ENCODE results near the gene DHH. TPM values are rescaled to one million over a fixed set of nuclear protein-coding genes. Genes with fewer than 3 reads are reported as not detected.

The DHH gene
- total RNA-seq, 1 experiment from 2014 or later: not detected

DNA sequence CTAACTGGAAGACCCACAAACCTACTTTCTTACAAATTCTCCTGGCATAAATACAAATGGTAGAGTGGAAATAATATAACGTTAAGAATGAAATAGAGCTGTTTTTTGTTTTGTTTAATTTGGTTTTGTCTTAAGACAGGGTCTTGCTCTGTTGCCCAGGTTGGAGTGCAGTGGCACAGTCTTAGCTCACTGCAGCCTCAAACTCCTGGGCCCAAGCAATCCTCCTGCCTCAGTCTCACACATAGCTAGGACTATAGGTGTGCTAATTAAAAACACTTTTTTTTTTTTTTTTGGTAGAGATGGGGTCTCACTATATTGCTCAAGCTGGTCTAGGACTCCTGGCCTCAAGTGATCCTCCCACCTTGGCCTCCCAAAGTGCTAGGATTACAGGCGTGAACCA, 4.1 kb upstream of the DHH start:
- Mint-ChIP-seq H3K27me3 (ENCODE audit: insufficient read depth, unreplicated experiment) (no peaks in the 10 kb centered on the region), H3K27ac (ENCODE audit: low read depth, unreplicated experiment) (no peak overlapping the region), H3K4me3 (ENCODE audit: unreplicated experiment) (no peak overlapping the region), H3K9me3 (ENCODE audit: unreplicated experiment) (no peaks in the 10 kb centered on the region), H3K36me3 (ENCODE audit: insufficient read depth, unreplicated experiment) (peaks cover 28% of the 10 kb centered on the region), H3K4me1 (ENCODE audit: insufficient read depth, unreplicated experiment) (peaks cover 5% of the 10 kb centered on the region)
- no TSS peak for BruUV-seq (replicated peaks)
- TF ChIP-seq, protein P1, sequence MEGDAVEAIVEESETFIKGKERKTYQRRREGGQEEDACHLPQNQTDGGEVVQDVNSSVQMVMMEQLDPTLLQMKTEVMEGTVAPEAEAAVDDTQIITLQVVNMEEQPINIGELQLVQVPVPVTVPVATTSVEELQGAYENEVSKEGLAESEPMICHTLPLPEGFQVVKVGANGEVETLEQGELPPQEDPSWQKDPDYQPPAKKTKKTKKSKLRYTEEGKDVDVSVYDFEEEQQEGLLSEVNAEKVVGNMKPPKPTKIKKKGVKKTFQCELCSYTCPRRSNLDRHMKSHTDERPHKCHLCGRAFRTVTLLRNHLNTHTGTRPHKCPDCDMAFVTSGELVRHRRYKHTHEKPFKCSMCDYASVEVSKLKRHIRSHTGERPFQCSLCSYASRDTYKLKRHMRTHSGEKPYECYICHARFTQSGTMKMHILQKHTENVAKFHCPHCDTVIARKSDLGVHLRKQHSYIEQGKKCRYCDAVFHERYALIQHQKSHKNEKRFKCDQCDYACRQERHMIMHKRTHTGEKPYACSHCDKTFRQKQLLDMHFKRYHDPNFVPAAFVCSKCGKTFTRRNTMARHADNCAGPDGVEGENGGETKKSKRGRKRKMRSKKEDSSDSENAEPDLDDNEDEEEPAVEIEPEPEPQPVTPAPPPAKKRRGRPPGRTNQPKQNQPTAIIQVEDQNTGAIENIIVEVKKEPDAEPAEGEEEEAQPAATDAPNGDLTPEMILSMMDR (IDR thresholded peaks at IDR 0.05; ENCODE audit: unreplicated experiment): no peak
- POLR2A ChIA-PET: interaction anchor here (0.7 to 3.2 kb wide), 4 partner anchors 11 to 91 kb away, joined by 3 to 25 read pairs (median 4); partner anchors contain the start of gene LMBR1L
- DNase-seq (ENCODE audit: unreplicated experiment): no peak
- CTCF ChIA-PET: interaction anchor here (0.6 to 6.8 kb wide), 19 partner anchors 10 to 283 kb away, joined by 3 to 99 read pairs (median 5); partner anchors contain the start of genes LMBR1L and TUBA1B
- intact Hi-C loops (cut with micrococcal nuclease): loop anchor here (2.0 kb wide), 1 partner anchor 34 kb away; no protein-coding TSS in a partner anchor

DNA sequence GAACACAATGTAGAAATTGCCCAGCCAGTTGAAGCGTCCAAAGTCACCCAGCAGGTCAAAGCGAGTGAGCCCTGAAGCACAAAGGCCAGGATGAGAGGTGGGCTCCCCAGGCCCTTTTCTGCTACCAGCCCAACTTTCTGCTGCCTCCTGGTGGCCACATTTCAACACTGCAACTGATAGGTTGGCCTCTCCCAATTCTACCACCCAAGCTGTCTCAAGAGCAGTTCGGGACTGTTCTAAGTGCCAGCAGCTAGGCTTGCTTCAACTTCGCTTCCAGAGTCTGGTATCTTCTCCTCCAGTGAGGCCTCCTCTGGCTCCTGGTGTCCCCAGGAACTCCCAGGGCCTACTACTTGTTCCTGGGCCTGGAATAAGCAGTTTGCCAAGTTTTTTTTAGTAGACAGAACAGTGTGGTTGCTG, 3.4 kb upstream of the DHH start:
- DNase-seq (ENCODE audit: unreplicated experiment): peak; percentile 61
- H3K27ac Mint-ChIP-seq (ENCODE audit: low read depth, unreplicated experiment): no peak overlapping the region
- intact Hi-C loops (cut with micrococcal nuclease): loop anchor here (2.0 kb wide), 1 partner anchor 33 kb away; no protein-coding TSS in a partner anchor
- no peaks in the 10 kb centered on the region for H3K27me3 Mint-ChIP-seq (ENCODE audit: insufficient read depth, unreplicated experiment)
- no TSS peak for BruUV-seq (replicated peaks)
- CTCF ChIA-PET: interaction anchor here (0.6 to 6.8 kb wide), 17 partner anchors 10 to 773 kb away, joined by 3 to 99 read pairs (median 5); partner anchors contain the start of genes LMBR1L and TUBA1B
- no peak overlapping the region for H3K4me3 Mint-ChIP-seq (ENCODE audit: unreplicated experiment)
- H3K36me3 Mint-ChIP-seq (ENCODE audit: insufficient read depth, unreplicated experiment): peaks cover 28% of the 10 kb centered on the region
- POLR2A ChIA-PET: interaction anchor here (0.5 to 3.2 kb wide), 5 partner anchors 11 to 1388 kb away, joined by 3 to 25 read pairs (median 4); partner anchors contain the start of gene LMBR1L
- H3K9me3 Mint-ChIP-seq (ENCODE audit: unreplicated experiment): no peaks in the 10 kb centered on the region
- peaks cover 5% of the 10 kb centered on the region for H3K4me1 Mint-ChIP-seq (ENCODE audit: insufficient read depth, unreplicated experiment)
- TF ChIP-seq, protein P1 (IDR thresholded peaks at IDR 0.05; ENCODE audit: unreplicated experiment): peak; percentile 51

DNA sequence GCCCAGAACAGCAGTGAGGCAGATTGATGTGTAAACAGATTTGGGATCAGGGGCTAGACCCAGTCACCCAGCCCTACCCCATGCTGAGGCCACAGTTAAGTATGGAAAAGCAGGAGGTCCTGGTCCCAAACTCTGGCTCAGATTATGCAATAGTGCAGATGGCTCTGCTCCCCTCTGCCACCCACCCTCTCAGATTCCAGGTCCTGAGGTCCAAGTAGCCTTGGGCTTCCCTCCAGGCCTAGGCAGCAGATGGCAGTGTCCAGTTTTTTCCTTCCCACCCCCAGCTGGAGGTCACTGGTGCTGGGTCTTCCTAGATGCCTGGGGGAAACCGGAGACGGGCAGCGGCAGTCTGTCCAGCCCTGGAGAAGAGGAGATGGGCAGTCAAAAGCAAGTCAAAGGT, 2.8 kb upstream of the DHH start:
- no peaks in the 10 kb centered on the region for H3K27me3 Mint-ChIP-seq (ENCODE audit: insufficient read depth, unreplicated experiment)
- H3K36me3 Mint-ChIP-seq (ENCODE audit: insufficient read depth, unreplicated experiment): peaks cover 28% of the 10 kb centered on the region
- intact Hi-C loops (cut with micrococcal nuclease): no loop called here
- no TSS peak for BruUV-seq (replicated peaks)
- TF ChIP-seq, protein P1 (IDR thresholded peaks at IDR 0.05; ENCODE audit: unreplicated experiment): no peak
- DNase-seq (ENCODE audit: unreplicated experiment): no peak
- H3K9me3 Mint-ChIP-seq (ENCODE audit: unreplicated experiment): no peaks in the 10 kb centered on the region
- H3K4me3 Mint-ChIP-seq (ENCODE audit: unreplicated experiment): no peak overlapping the region
- POLR2A ChIA-PET: interaction anchor here (0.5 to 1.3 kb wide), 2 partner anchors 11 to 33 kb away, joined by 4 to 5 read pairs; no protein-coding TSS in a partner anchor
- H3K27ac Mint-ChIP-seq (ENCODE audit: low read depth, unreplicated experiment): no peak overlapping the region
- CTCF ChIA-PET: interaction anchor here (0.7 to 6.8 kb wide), 8 partner anchors 10 to 774 kb away, joined by 3 to 99 read pairs (median 5); partner anchors contain the start of gene LMBR1L
- H3K4me1 Mint-ChIP-seq (ENCODE audit: insufficient read depth, unreplicated experiment): peaks cover 5% of the 10 kb centered on the region

DNA sequence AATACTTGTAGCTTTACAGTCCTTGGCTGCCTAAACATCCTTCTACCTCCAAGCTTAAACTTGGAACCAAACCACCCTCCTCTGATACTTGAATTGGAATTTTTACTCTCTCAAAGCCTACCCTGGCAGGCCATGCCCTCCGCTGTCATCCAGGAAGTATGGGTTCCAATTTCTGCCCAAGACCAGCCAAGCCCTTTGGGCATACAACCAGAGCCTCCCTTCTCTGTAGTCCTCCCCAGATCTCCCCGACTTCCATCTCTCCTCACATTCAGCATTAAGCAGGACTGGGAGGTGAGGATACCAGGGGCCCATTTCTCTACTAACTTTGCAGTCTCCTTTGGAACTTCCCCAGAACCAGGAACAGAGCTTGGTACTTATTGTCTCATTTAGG, 369 bp upstream of the DHH start:
- CTCF ChIA-PET: interaction anchor here (0.7 to 1.7 kb wide), 6 partner anchors 9 to 57 kb away, joined by 3 to 5 read pairs (median 3); no protein-coding TSS in a partner anchor
- DNase-seq (ENCODE audit: unreplicated experiment): no peak
- H3K9me3 Mint-ChIP-seq (ENCODE audit: unreplicated experiment): no peaks in the 10 kb centered on the region
- POLR2A ChIA-PET: interaction anchor here (1.3 to 4.8 kb wide), 5 partner anchors 15 to 36 kb away, joined by 4 to 24 read pairs (median 6); partner anchors contain the start of genes LMBR1L and TUBA1B
- peaks cover 28% of the 10 kb centered on the region for H3K36me3 Mint-ChIP-seq (ENCODE audit: insufficient read depth, unreplicated experiment)
- H3K4me3 Mint-ChIP-seq (ENCODE audit: unreplicated experiment): no peak overlapping the region
- no TSS peak for BruUV-seq (replicated peaks)
- TF ChIP-seq, protein P1 (IDR thresholded peaks at IDR 0.05; ENCODE audit: unreplicated experiment): no peak
- H3K27me3 Mint-ChIP-seq (ENCODE audit: insufficient read depth, unreplicated experiment): no peaks in the 10 kb centered on the region
- H3K27ac Mint-ChIP-seq (ENCODE audit: low read depth, unreplicated experiment): no peak overlapping the region
- intact Hi-C loops (cut with micrococcal nuclease): no loop called here
- H3K4me1 Mint-ChIP-seq (ENCODE audit: insufficient read depth, unreplicated experiment): peaks cover 5% of the 10 kb centered on the region

All from MCF 10A (cell line).